ENCODE results near the gene KLHL17.
A peak's percentile ranks its signal among the peaks of the same experiment; 100 is the strongest.

The KLHL17 gene

GRCh38 chr1:950881-951280, 9.5 kb upstream of the KLHL17 start:
- DNase-seq (ENCODE audit: low read depth in 3 of 3): no peak

- DNase-seq (ENCODE audit: low read depth in 3 of 3): no peak
Observed at GRCh38 chr1:951364-951763, 9.0 kb upstream of the KLHL17 start.

GRCh38 chr1:952201-952600, 8.2 kb upstream of the KLHL17 start:
- DNase-seq (ENCODE audit: low read depth in 3 of 3): no peak

GRCh38 chr1:952603-953002, 7.8 kb upstream of the KLHL17 start:
- no peak for DNase-seq (ENCODE audit: low read depth in 3 of 3)

GRCh38 chr1:953524-954320, 6.7 kb upstream of the KLHL17 start:
- no peak for DNase-seq (ENCODE audit: low read depth in 3 of 3)

- no peak for DNase-seq (ENCODE audit: low read depth in 3 of 3)
Observed at GRCh38 chr1:954927-955326, 5.5 kb upstream of the KLHL17 start.

GRCh38 chr1:955474-955873, 4.9 kb upstream of the KLHL17 start:
- DNase-seq (ENCODE audit: low read depth in 3 of 3): no peak

GRCh38 chr1:956636-957035, 3.7 kb upstream of the KLHL17 start:
- no peak for DNase-seq (ENCODE audit: low read depth in 3 of 3)

- peak; percentile 93 to 97 (median 95) for DNase-seq (ENCODE audit: low read depth in 3 of 3)
Observed at GRCh38 chr1:958823-959730, 1.3 kb upstream of the KLHL17 start, which contains the start of gene NOC2L. NOC2L (minus strand) TSS chr1:959256; CDS start chr1:959240, 16 bp downstream.

- DNase-seq (ENCODE audit: low read depth in 3 of 3): no peak
Observed at GRCh38 chr1:959731-960362, 537 bp upstream of the KLHL17 start.

- DNase-seq (ENCODE audit: low read depth in 3 of 3): no peak
Observed at GRCh38 chr1:961132-961669, 817 bp downstream of the KLHL17 start.

GRCh38 chr1:962381-963300, 2.3 kb downstream of the KLHL17 start:
- DNase-seq (ENCODE audit: low read depth in 3 of 3): no peak

- DNase-seq (ENCODE audit: low read depth in 3 of 3): no peak
Observed at GRCh38 chr1:963301-963651, 2.9 kb downstream of the KLHL17 start.

- DNase-seq (ENCODE audit: low read depth in 3 of 3): no peak
Observed at GRCh38 chr1:963746-964525, 3.6 kb downstream of the KLHL17 start.

- DNase-seq (ENCODE audit: low read depth in 3 of 3): no peak
Observed at GRCh38 chr1:964691-965525, 4.5 kb downstream of the KLHL17 start.

- DNase-seq (ENCODE audit: low read depth in 3 of 3): no peak
Observed at GRCh38 chr1:965526-966134, 5.2 kb downstream of the KLHL17 start.

- peak in 1 of 3 experiments; percentile 52 for DNase-seq (ENCODE audit: low read depth in 3 of 3)
Observed at GRCh38 chr1:966135-966703, 5.8 kb downstream of the KLHL17 start, which contains the start of gene PLEKHN1. PLEKHN1 (plus strand) TSS chr1:966482; CDS start chr1:966532, 50 bp downstream.

GRCh38 chr1:966704-967300, 6.4 kb downstream of the KLHL17 start:
- peak; percentile 67 to 88 (median 72) for DNase-seq (ENCODE audit: low read depth in 3 of 3)

All from stimulated activated CD4-positive, alpha-beta T cell treated with anti-CD3 and anti-CD28 coated beads, TNF-alpha, amount 100 ng/mL, for 24 hours (primary cell).